RCC 7860 (cell line): ENCODE data around the gene FBXO24.
"Not testable (repeated sequence)": the region's sequence is repeated elsewhere in the genome, so short reads cannot be mapped to it uniquely, and the experiment has no call there.

ENCODE experiments used
- DNase-seq: peaks from one replicate; pipeline ENCODE4 v3.0.0-alpha.2; 2015; ENCODE audit warnings: low spot score
- FAIRE-seq: peaks from 2 replicates; lab custom pipeline; 2012; peaks lifted over from hg19 to GRCh38; lab: Jason Lieb, UNC

Gene FBXO24

DNA sequence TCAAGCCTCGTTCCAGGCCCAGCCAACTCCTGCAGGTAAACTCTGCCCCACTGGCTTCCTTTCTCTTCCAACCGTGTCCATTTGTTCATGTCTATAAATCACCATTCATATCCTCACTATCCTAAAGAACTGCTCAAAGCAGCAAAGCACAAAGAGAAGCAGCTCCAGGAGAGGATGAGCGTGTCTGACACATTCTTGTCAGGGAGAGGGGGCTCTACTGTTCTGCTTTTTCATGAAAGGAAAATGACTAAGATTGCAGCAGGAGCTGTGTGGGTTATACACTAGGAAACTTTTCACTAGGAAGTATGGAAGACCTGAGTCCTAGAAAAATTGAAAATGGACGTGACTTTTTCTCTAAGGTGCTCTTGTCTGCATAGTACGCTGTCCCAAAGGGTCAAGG lies 30.4 kb upstream of the FBXO24 start:
- no peak for FAIRE-seq
- DNase-seq, result no peak

DNA sequence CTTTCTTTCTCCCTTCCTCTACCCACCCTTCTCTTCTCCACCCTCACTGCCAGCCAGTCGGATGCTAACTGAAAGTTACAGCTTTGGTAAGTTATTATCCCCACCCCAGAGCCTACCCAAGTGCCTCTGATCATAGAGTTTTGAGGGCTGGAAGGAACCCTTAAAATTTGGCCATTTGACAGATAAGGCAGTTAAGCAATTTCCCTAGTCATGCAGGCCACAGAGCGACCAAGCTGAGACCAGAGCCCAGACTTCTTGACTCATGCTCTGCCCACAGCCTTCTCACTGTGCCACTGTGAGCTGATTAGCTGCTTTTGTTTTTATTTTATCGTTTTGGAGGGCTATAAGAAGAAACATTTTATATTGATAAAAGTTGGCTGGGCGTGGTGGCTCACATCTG lies 29.6 kb upstream of the FBXO24 start:
- no peak for FAIRE-seq
- DNase-seq, result no peak

DNA sequence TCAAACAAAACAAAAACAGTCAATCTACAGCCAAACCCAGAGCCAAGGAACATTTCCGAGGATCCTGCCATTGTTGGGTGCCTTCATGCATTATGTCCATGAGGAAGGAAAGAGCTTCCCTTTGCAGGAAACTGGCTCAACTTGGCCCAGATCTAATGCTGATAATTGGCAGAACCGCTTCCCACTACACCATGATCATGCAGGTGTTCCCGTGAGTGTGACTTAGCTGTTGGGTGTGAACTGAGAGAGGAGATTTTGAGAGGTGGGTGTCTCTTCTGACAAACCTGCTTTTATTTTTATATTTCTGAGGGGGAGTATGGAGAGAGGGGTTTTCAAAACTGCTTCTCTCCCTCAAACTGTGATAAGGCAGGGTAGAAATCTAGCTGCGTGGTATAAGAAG lies 27.0 kb upstream of the FBXO24 start:
- DNase-seq (no peak), FAIRE-seq (no peak)

DNA sequence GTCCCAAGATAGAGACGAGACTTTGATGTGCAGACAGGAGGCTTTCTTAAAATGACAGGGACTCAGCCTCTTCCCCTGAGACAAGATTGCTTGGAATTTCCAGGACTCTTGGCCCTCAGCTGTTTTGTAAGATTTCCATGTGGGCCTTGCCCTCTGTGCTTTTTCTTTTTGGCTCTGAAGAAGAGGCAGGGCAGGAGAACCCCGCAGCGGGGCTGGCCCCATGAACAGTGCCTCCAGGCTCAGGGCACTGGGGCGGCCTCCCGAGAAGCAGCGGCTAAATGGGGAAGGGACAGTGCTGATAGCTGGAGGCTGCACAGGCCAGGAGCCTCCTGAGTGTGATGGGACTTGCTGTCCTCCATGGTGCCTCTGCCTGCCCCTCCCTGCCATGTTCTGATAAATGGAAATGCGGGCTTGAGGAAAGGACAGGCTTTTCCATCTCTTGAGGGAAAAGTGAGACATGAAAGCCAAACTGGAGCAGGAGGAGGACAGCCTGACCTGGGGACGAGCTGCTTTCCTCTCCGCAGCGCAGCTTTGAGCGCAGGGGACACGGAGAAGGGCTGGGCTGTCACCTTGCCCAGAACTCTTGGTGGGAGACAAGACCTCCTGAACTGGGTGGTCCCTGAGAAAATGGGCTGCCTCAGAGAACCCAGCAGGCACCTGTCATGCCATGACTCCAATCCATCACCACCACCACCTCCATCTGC lies 24.5 kb upstream of the FBXO24 start:
- DNase-seq (no peak), FAIRE-seq (no peak)

DNA sequence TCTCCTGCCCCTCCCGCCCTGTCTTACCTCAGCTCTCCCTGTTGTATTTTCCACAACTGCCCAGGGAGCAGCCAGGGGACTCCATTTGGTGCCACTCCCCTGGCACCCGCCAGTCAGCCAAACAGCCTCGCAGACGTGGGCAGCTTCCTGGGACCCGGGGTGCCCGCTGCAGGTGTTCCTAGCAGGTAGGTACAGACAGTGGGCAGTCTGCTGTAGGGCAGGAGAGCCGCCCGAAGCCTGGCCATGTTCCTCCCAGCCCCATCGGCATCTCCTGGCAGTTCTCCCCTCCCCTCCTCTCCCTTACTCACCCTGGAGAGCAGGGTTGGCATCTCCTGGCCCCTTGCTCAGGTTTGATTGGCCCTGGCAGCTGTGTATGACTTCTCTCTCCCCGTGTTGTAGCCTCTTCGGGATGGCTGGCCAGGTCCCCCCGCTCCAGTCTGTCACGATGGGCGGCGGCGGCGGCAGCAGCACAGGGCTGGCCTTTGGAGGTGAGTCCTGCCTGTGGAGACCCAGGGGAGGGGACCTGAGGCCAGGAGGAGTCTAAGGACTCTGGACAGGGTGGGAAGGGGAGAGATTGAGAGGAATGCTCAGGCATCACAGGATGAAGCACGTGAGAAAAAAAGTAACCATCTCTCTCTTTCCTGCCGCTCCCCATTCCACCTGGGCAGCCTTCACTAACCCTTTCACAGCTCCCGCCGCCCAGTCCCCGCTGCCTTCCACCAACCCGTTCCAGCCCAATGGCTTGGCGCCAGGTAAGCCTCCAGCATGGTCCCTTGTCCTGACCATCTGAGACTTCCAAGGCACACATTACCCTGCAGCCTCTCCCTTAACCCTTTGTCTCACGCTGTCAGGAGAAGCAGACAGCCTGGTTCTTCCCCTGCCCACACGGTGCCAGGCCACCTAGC lies 23.7 kb upstream of the FBXO24 start:
- DNase-seq (no peak), FAIRE-seq (no peak)

DNA sequence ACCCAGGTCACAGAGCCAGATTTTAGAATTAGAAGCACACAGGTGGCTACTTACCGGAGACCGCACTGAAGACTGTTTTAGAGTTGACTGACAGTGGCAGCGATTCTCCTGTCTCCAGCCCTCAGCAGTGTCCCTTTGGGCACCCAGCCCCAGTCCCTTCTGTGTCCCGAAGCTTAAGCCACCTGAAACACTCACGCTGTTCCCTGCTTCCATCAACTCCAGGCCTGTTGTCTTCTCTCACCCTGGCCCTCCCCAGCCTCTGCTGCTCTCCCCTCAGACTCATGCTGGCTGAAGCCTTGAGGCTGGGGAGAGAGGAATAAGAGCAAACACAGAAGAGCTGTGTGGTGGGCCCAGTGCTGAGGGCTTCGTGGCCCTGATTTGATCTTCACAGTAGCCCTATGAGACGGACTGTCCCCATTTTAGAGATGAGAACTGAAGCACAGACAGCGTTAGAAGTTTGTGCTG lies 23.0 kb upstream of the FBXO24 start:
- FAIRE-seq (no peak), DNase-seq (no peak)

DNA sequence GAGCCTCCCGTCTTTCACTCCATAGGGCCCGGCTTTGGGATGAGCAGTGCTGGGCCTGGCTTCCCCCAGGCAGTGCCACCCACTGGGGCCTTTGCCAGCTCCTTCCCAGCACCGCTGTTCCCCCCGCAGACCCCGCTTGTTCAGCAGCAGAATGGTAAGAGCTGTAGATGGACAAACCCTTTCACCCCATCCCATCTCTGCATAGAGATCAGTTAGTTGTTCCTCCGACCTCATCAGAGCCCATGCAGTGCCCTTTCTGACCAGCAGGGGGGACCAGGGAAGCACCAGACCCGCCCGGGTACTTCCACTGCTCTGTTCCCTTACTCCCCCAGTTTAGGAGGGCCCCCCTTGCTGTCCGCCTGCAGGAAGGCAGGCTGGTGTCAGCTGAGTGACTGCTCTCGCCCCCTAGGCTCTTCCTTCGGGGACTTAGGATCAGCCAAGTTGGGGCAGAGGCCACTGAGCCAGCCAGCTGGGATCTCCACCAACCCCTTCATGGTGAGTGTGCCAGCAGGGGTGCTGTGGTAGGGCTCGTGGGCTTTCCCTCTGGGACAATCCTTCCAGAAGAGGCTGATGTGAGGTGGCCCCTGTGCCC lies 22.2 kb upstream of the FBXO24 start:
- DNase-seq (peak; percentile 46), FAIRE-seq (no peak)

DNA sequence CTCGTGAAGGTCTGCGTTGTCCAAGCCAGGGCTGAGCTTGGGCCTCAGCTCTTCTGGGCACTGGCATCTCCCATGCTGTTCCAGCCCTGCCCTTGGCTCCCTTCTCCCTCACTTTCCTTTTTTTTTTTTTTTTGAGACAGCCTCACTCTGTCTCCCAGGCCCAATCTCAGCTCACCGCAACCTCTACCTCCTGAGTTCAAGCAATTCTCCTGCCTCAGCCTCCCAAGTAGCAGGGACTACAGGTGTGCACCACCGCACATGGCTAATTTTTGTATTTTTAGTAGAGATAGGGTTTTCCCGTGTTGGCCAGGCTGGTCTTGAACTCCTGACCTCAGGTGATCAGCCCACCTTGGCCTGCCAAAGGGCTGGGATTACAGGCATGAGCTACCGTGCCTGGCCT lies 21.7 kb upstream of the FBXO24 start:
- FAIRE-seq, DNase-seq: not testable (repeated sequence)

DNA sequence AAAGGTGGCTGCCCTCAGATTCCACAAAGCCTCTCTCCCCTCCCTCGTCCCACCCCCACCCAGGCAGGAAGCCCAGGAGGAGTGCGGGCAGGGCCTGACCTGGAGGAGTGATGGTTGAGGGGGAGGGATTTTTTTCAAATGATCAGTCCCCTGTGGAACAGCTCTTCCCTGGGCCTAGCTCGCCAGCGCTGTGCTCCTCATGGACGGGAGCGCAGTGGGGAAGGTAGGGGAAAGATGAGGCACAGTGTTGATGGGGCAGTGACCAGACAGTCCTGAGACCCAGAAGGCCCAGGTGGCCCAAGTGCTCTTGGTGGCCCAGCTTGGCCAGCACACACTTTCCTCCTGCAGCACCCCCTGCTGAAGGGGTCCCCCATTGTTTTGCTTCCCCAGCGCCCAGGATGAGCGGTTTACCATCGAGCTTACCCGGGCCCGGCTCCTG lies 21.0 kb upstream of the FBXO24 start:
- FAIRE-seq (no peak), DNase-seq (no peak)

DNA sequence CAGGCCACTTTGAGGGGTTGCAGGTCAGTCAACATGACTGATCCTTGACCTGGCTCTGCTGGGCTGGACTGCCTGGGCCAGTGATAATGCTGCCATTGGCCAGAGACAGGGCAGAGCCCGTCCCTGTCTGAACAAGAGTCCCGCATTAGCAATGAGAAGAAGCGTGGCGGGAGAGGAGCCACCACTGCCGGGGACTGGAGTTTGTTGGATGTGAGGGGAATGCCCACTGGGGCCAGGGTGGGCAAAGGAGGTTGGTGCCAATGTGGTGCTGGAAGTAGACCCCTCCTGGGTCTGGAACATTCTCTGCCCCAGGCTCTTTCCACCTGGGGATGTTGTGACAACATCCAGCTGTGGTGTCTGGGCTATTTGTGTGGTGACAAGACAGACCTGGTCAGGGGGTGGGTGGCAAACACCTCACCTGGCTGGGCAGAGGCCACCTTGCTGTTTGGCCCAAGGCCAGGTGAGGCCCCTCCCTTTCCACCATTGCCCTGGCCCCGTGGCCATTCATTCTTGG lies 20.1 kb upstream of the FBXO24 start:
- FAIRE-seq (no peak), DNase-seq (no peak)

DNA sequence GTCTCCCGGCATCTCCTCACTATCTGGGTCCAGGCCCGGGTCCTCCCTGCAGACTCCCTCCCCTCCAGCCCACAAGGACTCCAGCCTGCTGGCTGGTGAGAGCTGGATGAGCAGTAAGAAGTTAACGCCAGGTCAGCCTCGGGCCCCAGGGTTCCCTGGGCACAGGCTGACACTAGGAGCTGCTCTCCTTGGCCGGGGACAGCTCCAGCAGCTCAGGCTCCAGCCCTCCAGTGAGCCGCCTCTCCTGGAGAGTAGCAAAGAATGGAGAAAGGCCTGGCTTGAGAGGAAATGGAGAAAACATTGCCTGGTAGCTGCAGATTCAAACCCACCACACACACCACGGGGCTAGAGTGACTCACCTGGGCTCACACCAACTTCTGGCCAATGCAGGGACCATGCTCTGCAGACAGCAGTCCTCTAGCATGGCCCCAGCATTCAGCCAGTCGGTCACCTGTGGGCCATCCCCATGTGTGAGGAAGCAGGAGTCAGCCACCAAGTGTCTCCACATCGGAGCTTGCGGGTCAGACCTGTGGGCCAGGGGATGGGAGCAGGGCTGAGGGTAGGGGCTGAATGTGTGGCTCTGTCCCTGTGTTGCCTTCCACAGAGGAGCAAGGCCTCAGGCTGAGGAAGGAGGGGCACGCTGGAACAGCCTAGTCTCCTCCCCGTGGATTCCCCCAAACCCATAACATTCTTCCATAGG lies 18.9 kb upstream of the FBXO24 start:
- FAIRE-seq (no peak), DNase-seq (no peak)

DNA sequence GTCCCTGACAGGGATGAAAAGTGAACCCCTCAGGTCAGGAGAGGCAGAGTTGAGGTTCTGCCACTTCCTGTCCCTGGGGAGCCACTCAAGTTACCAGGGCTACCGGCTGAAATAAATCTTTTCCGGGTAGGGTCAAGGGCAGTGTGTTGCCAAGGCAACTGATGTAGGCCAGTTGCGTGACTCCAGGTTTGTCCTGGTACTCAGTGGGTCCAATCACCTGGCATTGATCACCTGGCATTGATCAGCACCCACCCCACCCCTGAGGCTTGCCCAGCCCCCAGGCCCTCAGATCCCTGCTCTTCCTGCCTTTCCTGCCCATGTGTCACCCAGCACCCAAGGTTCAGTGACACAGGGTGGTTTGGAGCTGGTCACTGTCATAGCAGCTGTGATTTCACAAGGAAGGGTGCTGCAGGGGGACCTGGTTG lies 18.4 kb upstream of the FBXO24 start:
- FAIRE-seq, result no peak
- DNase-seq, result no peak

DNA sequence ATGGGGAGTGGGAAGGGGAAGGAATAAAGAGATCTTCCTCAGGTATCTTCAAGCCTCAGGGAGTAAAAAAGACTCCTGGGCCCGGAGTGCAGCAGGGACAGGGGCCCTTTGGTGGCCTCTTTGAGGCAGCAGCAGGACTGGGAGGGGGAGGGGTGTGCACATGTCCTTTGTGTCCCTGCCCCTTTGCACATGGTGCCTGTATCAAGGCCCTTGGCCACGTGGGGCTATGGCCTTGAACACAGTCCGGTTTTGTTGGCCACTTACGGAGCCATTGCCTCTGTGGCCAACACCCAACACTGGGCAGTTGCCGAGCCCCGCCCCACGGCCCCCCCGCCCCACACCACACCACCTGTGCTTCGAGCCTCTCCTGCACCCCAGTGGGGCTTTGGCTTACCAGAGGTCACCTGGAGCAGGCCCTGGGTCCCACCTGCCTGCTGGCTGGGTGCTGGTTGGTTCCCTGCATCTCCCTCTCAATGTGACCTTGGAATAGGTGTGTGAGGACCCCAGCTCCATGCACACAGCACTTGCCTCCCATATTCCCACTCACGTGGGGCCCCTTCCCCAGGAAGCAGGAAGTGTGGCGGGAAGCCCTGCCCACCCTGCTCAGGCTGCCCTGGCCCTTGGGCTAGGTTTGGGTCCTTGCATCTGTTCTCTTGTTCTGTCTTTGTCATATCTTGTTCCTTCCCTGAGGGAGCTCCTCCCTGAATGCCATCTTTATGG lies 17.8 kb upstream of the FBXO24 start:
- FAIRE-seq (no peak), DNase-seq (no peak)

DNA sequence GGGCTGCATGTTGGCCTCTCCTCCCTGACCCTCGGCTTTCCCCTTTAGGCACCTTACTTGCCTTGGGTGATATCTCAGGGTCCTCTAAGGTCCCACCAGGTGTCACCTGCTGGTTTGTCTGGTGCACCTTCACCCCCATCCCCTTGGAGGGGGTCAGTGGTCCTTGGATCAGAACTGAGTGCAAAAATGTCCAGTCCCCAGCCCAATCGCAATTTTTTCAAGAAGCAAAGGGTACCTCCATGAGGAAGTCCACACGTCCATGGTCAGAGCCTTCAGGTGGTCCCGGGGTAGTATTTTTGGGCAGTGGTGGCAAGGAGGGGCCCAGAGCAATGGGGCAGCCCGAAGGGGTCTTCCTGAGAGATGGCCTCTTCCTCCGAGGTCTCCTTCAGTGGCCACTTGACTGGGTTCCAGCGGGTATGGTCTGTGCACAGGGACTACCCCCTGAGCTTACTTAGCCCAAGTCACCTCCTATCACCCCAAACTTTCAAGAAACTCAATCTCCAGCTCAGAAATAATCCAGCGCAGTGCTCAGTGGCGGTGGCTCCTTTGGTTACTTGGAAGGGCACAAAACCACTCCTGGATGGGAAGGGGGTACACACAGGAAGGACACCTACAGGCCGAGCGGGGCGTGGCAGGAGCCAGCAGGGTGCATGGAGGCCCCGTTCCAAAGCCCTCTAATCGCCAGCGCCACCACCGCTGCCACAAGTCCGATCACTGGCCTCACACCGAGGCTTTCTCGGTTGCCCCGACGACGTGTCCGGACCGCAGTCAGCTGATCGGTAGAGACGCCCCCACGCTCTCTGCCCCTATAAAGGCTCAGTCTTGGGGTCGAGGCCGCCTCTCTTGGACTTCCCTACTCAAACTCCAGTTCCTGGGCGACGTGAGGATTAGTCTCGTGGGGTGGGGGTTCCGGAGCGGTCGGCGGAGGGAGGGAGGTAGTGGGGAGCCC lies 17.0 kb upstream of the FBXO24 start:
- no peak for FAIRE-seq
- no peak for DNase-seq

DNA sequence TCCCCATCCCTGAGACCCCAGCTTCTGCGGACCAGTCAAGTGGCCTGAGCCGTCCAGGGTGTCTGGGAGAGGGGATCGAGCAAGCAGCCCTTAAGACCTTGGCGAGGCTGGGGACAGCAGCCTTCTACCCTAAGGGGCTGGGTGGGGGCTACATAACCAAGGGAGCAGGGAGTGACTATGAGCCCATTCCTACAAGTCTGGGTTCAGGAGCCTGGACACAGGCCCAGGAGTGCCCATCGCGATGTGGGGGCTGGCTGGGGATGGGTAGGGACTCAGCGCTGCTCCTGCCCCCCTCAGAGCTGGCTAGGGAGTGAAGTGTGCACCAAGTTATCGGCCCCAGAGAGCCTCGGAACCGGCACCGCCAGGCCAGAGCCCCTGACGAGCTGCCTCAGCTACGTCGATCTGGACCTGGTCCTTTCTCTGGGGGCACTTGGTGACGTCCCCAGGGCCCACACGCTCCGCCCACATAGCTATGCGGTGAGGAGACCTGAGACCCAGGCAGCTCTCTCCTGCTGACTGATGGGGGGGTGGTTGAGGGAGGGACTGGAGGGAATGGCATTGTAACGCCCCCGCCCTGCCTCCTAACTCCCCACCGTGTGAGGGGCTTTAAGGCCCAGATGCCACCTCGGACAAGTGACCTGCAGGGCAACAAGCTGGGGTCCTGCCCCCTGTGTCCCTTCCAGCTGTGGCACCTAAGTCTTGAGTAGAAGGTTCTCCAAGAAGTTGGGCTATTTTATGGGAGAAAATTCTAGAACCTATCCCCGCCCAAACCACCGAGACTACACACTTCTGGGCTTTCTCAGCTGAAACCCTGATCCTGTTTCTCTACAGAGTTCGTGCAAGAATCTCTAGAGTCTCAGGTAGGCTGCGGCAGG lies 14.9 kb upstream of the FBXO24 start:
- DNase-seq (no peak), FAIRE-seq (no peak)

DNA sequence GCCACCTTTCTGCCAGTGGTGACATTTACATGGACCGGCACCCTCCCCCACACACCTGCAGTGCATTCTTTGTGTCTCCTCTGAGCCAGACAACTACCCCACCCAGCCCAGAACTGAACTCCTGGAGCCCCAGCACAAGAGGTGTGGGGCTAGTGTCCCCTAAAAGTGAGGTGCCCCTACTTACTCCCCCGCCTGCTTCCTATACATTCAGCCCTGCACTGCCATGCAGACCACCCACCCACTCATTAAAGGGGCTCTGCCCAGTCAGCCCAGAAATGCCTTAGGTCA lies 14.4 kb upstream of the FBXO24 start:
- FAIRE-seq (no peak), DNase-seq (no peak)

DNA sequence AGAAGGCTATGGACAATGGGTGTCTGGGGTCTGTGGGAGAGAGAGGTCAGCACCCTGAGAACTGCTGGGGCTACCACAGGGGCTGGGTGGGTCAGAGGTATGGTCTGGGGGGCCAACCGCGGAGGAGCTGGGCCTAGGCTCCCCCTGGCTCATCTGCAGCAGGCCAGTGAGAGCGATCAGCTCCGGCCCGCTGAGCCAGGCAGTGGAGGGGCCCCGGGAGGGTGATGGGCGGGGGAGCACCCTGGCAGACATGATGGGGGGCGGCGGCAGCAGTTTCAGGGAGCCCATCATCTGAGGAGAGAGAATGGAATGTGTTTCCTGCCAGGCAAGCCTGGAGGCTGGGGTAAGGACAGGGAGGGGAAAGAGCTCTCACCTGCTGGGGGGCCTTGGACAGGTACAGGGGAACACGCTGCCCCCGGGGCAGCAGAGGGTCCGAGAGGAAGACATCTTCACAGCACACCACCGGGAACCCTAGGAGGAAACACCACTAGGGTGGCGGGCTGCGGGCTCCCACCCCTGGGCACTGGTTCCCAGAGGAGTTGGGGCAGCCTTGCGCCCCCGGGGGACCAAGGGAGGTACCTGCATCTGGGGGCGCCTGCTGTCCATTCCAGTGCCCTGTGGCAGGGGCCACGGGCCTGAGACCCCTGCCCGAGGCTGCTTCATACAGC lies 13.7 kb upstream of the FBXO24 start:
- FAIRE-seq (no peak), DNase-seq (no peak)
